ENCODE measurements around the gene ASPHD1.
A peak's percentile ranks its signal among the peaks of the same experiment; 100 is the strongest.

The ASPHD1 gene

DNA sequence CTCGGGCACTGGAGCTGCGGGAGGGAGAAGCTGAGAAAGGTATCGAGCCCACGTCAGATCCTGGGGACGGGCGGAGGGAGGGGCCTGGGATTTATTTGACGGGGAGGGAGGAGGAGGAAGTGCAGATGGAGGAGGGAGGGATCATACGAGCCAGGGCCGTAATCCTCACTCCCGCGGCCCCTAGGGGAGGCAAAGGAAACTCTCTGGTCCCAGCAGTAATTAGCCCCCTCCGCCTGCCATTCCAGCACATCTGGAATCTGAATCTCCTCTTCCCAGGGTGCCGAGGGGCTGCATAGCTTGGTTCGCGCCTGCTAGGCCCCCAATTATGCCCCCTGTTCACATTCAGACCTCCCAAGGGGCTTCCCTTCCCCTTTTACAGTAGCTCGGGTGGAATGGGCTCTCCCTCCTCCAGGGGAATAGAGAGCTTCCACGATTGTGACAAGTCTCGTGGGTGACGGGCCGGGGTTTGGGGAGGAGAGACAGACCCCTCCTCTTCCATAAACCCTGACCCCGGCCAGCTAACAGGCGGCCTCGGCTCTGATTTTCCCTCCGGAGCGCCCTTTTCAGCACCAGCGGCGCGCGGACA is 679 bp upstream of the ASPHD1 start, which contains the start of gene SEZ6L2:
Gene SEZ6L2 (minus strand): TSS at position 35 of the 586 bp plus-strand sequence. CDS start 531 bp downstream, outside the sequence.
- TF ChIP-seq, protein P1, sequence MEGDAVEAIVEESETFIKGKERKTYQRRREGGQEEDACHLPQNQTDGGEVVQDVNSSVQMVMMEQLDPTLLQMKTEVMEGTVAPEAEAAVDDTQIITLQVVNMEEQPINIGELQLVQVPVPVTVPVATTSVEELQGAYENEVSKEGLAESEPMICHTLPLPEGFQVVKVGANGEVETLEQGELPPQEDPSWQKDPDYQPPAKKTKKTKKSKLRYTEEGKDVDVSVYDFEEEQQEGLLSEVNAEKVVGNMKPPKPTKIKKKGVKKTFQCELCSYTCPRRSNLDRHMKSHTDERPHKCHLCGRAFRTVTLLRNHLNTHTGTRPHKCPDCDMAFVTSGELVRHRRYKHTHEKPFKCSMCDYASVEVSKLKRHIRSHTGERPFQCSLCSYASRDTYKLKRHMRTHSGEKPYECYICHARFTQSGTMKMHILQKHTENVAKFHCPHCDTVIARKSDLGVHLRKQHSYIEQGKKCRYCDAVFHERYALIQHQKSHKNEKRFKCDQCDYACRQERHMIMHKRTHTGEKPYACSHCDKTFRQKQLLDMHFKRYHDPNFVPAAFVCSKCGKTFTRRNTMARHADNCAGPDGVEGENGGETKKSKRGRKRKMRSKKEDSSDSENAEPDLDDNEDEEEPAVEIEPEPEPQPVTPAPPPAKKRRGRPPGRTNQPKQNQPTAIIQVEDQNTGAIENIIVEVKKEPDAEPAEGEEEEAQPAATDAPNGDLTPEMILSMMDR (conservative IDR thresholded peaks at IDR 0.05; ENCODE audit: low read depth, low read length): peak; percentile 57
- peak within 1 kb of the TSS; percentile 75 for H3K4me3 ChIP-seq (ENCODE audit: low read depth, low read length)
- peak; percentile 97 for DNase-seq (ENCODE audit: low read depth)

DNA sequence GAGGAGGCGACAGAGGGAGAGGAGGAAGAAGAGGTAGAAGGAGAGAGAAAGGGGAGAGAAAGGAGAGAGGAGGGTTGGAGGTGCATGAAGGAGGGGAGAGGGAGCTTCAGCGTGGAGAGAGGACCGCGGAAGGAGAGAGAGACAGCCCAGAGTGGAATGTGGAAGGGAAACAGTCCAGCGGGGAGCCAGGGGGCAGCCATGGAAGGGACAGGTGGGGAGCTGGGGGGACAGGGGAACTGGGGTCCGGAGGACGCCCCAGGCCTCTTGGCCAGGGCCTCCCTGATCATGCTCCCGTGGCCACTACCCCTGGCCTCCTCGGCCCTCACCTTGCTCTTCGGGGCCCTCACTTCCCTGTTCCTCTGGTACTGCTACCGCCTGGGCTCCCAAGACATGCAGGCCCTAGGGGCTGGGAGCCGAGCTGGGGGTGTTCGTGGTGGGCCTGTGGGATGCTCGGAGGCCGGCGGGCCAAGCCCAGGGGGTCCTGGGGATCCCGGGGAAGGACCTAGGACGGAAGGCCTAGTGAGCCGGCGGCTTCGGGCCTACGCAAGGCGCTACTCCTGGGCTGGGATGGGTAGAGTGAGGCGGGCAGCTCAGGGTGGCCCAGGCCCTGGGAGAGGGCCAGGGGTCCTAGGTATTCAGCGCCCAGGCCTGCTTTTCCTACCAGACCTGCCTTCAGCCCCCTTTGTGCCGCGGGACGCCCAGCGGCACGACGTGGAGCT is 759 bp downstream of the ASPHD1 start:
- TF ChIP-seq, protein P1 (conservative IDR thresholded peaks at IDR 0.05; ENCODE audit: low read depth, low read length): no peak
- peak overlapping the region; percentile 75 for H3K4me3 ChIP-seq (ENCODE audit: low read depth, low read length)
- DNase-seq (ENCODE audit: low read depth): peak; percentile 44

DNA sequence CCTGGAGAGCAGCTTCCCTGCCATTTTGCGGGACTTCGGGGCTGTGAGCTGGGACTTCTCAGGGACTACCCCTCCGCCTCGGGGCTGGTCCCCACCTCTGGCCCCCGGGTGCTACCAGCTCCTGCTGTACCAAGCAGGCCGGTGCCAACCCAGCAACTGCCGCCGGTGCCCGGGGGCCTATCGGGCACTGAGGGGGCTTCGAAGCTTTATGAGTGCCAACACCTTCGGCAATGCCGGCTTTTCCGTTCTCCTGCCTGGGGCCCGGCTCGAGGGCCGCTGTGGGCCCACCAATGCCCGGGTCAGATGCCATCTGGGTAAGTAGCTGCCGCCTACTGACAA is 1.3 kb downstream of the ASPHD1 start:
- peak overlapping the region; percentile 75 for H3K4me3 ChIP-seq (ENCODE audit: low read depth, low read length)
- no peak for DNase-seq (ENCODE audit: low read depth)
- TF ChIP-seq, protein P1 (conservative IDR thresholded peaks at IDR 0.05; ENCODE audit: low read depth, low read length): no peak

- TF ChIP-seq, protein P1 (conservative IDR thresholded peaks at IDR 0.05; ENCODE audit: low read depth, low read length): no peak
- no peak for DNase-seq (ENCODE audit: low read depth)
- H3K4me3 ChIP-seq (ENCODE audit: low read depth, low read length): no peak overlapping the region
Observed at GRCh38 chr16:29903590-29903989, 3.3 kb downstream of the ASPHD1 start.

- TF ChIP-seq, protein P1 (conservative IDR thresholded peaks at IDR 0.05; ENCODE audit: low read depth, low read length): no peak
- DNase-seq (ENCODE audit: low read depth): no peak
- no peak overlapping the region for H3K4me3 ChIP-seq (ENCODE audit: low read depth, low read length)
Observed at GRCh38 chr16:29904947-29905346, 4.7 kb downstream of the ASPHD1 start.

- TF ChIP-seq, protein P1 (conservative IDR thresholded peaks at IDR 0.05; ENCODE audit: low read depth, low read length): no peak
- H3K4me3 ChIP-seq (ENCODE audit: low read depth, low read length): no peak overlapping the region
- no peak for DNase-seq (ENCODE audit: low read depth)
Observed at GRCh38 chr16:29905668-29906067, 5.4 kb downstream of the ASPHD1 start.

Data from choroid plexus epithelial cell (primary cell).